Thyroid gland (tissue), 4 donors: ENCODE measurements around the gene MAML3.

Experiments
- CTCF ChIP-seq, 6 experiments: fragments of 200-600 bp in 3 of 6; fragments of 450-650 bp in 3 of 6; sonication (generic) in 3 of 6; IDR thresholded peaks; one replicate each; pipeline ENCODE4 v1.5.1; 2016 to 2019; ENCODE audit warnings: antibody characterized with exemption in 6 of 6, mild to moderate bottlenecking in 2 of 6, inconsistent platforms in 1 of 6, moderate library complexity in 1 of 6
- POLR2A ChIP-seq, 2 donors: fragments of 450-650 bp; IDR thresholded peaks; one replicate each; pipeline ENCODE4 v1.6.1; 2017; ENCODE audit warnings: antibody characterized with exemption in 2 of 2, mild to moderate bottlenecking in 2 of 2, moderate library complexity in 1 of 2

GRCh38 chr4:139819082-139819481, 334.9 kb downstream of the MAML3 start:
- TF ChIP-seq CTCF (IDR thresholded peaks at IDR 0.05): no peak
- no peak for TF ChIP-seq POLR2A (IDR thresholded peaks at IDR 0.05)
